GM20431 (cell line): ENCODE results near the gene ADGRG7.

Experiments
- in situ Hi-C: fragments of 300-500 bp; cut with MseI, MboI; formaldehyde crosslinking; loops from one replicate; pipeline ENCODE4 v1.15.0; 2020; ENCODE audit warnings: low sequenced_read_pairs; ENCODE audit not compliant: unreplicated experiment

The ADGRG7 gene

GRCh38 chr3:100590840-100591147 lies 18.6 kb upstream of the ADGRG7 start:
- in situ Hi-C loops = loop anchor here (25.0 kb wide), 1 partner anchor 278 kb away; no protein-coding TSS in a partner anchor

GRCh38 chr3:100591411-100591810 lies 18.0 kb upstream of the ADGRG7 start:
- in situ Hi-C loops = loop anchor here (25.0 kb wide), 1 partner anchor 279 kb away; no protein-coding TSS in a partner anchor

GRCh38 chr3:100600181-100601042 lies 9.0 kb upstream of the ADGRG7 start:
- in situ Hi-C loops = no loop called here

GRCh38 chr3:100602506-100603444 lies 6.6 kb upstream of the ADGRG7 start:
- in situ Hi-C loops = no loop called here

GRCh38 chr3:100603469-100603868 lies 5.9 kb upstream of the ADGRG7 start:
- in situ Hi-C loops = no loop called here

- in situ Hi-C loops = no loop called here
Observed at GRCh38 chr3:100605358-100605757, 4.0 kb upstream of the ADGRG7 start.

GRCh38 chr3:100606894-100607512 lies 2.4 kb upstream of the ADGRG7 start:
- in situ Hi-C loops = no loop called here

- in situ Hi-C loops = no loop called here
Observed at GRCh38 chr3:100609963-100610362, 562 bp downstream of the ADGRG7 start.

- in situ Hi-C loops = no loop called here
Observed at GRCh38 chr3:100611221-100611620, 1.8 kb downstream of the ADGRG7 start.

GRCh38 chr3:100613721-100614390 lies 4.5 kb downstream of the ADGRG7 start:
- in situ Hi-C loops = no loop called here

- in situ Hi-C loops = no loop called here
Observed at GRCh38 chr3:100614941-100615340, 5.5 kb downstream of the ADGRG7 start.

- in situ Hi-C loops = no loop called here
Observed at GRCh38 chr3:100615684-100616083, 6.3 kb downstream of the ADGRG7 start.

- in situ Hi-C loops = no loop called here
Observed at GRCh38 chr3:100621251-100621650, 11.8 kb downstream of the ADGRG7 start.

GRCh38 chr3:100627491-100627890 lies 18.1 kb downstream of the ADGRG7 start:
- in situ Hi-C loops = no loop called here

- in situ Hi-C loops = no loop called here
Observed at GRCh38 chr3:100629421-100630127, 20.2 kb downstream of the ADGRG7 start.

- in situ Hi-C loops = no loop called here
Observed at GRCh38 chr3:100630664-100631063, 21.3 kb downstream of the ADGRG7 start.

- in situ Hi-C loops = no loop called here
Observed at GRCh38 chr3:100631236-100631635, 21.8 kb downstream of the ADGRG7 start.

GRCh38 chr3:100634493-100635272 lies 25.3 kb downstream of the ADGRG7 start:
- in situ Hi-C loops = no loop called here

GRCh38 chr3:100635273-100635701 lies 25.9 kb downstream of the ADGRG7 start:
- in situ Hi-C loops = no loop called here
